Stimulated activated CD4-positive, alpha-beta T cell treated with anti-CD3 and anti-CD28 coated beads, Interleukin-1b, Interleukin-23, amount 100 ng/mL, for 24 hours (primary cell): ENCODE results near the gene ADAD2.
"Not testable (repeated sequence)": the region's sequence is repeated elsewhere in the genome, so short reads cannot be mapped to it uniquely, and the experiment has no call there.

Source experiments
- DNase-seq, 4 experiments: peaks; one replicate each; pipeline ENCODE4 v3.0.0-alpha.2; 2020; ENCODE audit warnings: low read depth in 4 of 4, low spot score in 1 of 4

ADAD2 gene

DNA sequence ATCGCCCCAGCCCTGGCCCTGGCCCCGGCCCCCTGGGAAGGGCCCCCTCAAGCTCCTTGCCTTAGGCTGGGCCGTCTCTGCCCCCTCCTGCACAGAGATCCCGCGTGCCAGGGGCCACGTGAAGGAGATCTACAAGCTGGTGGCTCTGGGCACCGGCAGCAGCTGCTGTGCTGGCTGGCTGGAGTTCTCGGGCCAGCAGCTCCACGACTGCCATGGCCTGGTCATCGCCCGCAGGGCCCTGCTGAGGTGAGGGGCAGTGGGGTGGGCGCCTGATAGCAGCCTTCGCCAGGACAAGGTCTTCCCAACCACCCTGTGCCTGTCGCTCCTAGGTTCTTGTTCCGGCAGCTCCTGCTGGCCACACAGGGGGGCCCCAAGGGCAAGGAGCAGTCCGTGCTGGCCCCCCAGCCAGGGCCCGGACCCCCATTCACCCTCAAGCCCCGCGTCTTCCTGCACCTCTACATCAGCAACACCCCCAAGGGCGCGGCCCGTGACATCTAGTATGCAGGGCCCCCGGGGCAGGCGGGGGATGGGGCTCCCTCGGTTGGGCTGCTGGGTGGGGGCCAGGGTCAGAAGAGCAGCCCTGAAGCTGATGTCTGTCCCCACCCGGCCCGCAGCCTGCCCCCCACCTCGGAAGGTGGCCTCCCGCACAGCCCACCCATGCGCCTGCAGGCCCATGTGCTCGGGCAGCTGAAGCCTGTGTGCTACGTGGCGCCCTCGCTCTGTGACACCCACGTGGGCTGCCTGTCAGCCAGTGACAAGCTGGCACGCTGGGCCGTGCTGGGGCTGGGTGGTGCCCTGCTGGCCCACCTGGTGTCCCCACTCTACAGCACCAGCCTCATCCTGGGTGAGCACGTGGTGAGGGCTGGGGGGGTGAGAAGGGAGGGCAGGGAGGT is 4.5 kb downstream of the ADAD2 start:
- DNase-seq: no peak

DNA sequence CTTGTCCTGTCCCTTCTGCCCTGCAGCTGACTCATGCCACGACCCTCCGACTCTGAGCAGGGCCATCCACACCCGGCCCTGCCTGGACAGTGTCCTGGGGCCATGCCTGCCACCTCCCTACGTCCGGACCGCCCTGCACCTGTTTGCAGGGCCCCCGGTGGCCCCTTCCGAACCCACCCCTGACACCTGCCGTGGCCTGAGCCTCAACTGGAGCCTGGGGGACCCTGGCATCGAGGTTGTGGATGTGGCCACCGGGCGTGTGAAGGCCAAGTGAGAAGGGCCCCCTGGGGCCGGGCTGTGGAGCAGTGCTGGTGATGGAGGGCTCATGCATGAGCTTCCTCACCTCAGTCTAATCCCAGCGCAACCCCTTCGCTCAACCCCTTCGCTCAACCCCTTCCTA is 5.1 kb downstream of the ADAD2 start:
- DNase-seq: no peak

DNA sequence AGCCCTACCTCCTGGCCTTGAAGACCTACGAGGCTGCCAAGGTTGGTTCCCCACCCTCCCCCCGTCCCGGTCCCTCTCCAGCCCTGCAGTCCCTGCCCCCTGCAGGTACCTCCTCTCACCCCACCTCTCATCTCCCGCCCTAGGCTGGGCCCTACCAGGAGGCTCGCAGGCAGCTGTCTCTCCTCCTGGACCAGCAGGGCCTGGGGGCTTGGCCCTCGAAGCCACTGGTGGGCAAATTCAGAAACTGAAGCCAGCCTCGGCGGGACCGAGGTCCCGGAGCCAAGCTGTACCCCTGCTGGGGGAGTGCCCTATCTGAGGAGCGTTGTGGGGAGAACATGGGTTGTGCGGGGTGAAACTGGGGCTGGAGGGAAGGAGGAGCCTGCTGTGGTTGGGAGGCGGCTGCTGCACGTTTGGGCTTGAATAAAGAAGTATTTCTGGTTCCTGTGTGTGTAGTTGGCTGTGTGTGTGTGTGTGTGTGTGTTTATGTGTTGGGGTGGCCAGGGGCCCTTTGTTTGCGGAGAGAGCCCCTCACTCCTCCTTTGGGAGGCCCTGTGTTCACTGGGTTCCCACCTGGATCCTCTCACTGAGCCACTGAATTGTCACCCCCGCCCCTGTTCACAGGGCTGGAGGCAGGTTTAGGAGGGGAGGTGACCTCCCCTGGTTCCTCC is 5.9 kb downstream of the ADAD2 start:
- no peak for DNase-seq

DNA sequence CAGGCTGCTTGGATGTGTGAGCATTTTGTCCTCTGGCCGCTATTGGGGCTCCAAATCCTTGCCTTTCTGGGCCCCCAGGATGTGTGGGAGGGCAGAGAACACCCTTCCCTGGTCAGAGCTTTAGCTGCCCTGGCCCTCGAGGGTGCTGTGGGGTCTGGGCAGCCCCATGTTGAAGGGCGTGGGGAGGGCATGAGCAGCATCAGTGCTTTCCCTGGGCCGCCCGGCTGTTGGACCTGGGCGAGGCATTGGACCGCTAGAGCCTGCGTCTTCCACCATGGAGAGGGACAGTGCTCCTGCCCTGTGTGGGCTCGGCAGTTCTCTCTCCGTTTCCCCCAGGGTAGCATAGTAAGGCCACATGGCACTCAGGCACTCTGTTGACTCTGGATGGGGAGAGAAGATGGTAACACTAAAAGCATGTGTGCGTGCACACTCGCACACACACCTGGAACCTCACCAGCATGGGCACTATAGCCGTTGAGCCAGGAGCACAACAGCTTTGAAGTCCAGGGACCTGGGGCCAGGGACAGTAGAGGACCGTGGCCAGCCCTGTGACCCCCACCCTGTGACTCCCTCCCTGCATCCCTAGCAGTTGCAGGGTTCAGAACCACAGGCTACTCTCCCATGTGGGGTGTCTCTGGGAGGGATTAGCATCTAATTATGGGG is 6.6 kb downstream of the ADAD2 start:
- no peak for DNase-seq

DNA sequence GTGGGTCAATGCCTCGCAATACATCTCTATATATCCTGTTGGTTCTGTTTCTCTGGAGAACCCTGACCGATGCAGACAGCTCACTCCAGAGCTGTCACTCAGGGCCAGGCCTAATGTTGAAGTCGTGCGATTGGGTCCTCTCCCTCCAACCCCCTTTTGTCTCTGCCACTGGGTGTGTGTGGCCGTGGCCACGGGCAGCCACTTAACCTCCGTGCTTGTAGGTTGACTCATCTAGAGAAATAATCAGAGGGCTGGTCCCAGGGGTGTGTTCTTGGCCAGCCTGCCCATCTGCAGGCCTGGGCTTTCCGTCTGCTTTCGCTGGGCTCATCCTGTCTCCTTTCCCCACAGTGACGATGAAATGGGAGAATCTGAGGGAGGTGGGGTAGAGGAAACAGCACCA is 7.4 kb downstream of the ADAD2 start:
- DNase-seq: no peak

DNA sequence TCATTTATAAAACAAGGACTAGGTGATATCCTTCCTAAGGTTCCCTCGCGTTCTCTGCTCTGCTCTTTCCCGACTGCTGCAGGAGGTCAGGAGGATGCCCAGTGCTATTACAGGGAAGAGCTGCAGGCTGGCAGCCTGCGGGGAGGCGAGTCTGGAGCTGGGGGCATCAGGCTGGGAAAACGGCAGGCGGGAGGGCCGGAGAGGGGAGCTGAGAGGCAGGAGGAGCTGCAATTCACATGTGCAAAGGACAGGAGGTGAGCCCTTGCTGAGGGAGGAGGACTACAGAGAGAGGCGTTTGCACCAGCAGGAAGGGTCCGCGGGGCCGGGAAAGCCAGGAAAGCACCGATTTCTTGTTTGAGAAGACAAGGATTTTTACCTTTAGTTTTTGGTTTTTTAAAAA is 8.1 kb downstream of the ADAD2 start:
- no peak for DNase-seq

DNA sequence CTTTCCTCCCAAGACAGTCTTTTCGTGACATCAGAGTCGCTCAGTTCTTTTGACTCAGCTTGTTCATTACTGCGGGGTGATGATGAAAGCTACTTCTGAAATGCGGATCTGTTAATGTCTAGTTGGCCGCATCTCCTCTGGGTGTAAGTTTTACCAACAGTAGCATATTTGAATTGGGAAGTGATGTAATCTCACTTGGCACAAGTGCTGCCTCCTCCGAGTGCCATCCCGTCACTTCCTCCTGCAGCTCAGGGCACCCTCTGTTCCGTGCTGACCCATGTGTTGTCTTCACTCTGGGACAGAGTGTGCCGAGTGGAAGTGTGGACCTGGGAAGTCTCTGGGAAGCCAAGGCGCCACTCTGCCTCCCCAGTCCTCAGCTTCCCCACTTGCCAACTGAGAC is 8.9 kb downstream of the ADAD2 start:
- no peak for DNase-seq

DNA sequence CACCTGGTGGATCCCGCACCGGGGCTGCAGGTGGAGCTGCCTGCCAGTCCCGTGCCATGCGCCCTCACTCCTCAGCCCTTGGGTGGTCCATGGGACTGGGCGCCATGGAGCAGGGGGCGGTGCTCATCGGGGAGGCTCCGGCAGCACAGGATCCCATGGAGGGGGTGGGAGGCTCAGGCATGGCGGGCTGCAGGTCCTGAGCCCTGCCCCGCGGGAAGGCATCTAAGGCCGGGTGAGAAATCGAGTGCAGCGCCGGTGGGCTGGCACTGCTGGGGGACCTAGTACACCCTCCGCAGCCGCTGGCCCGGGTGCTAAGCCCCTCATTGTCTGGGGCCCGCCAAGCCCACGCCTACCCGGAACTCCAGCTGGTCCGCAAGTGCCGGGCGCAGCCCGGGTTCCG is 13.6 kb downstream of the ADAD2 start:
- DNase-seq: not testable (repeated sequence)

DNA sequence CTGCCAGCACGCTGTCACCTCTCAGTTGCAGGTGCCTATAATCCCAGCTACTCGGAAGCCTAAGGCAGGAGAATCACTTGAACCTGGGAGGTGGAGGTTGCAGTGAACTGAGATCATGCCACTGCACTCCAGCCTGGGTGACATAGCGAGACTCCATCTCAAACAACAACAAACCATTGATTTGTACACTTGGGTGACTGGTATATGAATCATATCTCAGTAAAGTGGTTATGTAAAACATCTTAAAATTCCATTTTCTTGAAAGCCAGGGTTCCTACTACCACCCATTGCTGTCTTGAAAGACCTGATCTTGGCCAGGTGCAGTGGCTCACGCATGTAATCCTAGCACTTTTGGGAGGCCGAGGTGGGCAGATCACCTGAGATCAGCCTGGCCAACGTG is 14.2 kb downstream of the ADAD2 start:
- DNase-seq: not testable (repeated sequence)

DNA sequence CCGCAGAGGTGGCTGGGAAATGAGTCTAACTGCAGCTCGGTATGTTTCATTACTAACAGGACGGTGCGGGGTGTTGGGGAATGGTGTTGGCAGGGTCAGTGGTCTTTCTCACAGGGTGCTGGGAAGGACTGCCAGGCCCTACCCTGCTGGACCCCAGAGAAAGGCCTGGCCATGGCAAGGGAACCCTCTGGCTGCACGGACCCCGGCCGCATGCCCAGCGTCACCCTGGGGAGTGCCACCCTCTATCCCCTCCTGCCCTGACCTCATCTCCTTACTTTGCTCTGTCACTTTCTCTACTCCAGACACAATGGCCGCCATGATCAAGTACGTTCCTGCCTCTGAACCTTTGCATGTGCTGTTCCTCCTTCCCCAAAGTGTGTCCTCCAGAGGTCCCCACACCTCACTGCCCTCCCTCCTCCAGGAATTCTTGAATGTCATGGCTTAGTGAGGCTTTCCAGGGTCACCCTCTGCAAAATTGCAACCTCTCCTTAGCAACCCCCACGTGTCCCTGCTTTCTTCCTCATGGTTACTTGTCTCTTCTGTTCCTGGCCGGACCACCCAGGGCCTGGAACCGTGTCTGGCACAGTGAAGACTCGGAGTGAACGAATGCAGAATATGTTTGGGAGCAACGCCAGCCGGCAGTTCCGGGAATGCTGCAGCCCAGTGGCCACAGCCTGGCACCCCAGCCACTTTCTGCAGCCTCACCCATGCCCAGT is 15.2 kb downstream of the ADAD2 start:
- no peak for DNase-seq

DNA sequence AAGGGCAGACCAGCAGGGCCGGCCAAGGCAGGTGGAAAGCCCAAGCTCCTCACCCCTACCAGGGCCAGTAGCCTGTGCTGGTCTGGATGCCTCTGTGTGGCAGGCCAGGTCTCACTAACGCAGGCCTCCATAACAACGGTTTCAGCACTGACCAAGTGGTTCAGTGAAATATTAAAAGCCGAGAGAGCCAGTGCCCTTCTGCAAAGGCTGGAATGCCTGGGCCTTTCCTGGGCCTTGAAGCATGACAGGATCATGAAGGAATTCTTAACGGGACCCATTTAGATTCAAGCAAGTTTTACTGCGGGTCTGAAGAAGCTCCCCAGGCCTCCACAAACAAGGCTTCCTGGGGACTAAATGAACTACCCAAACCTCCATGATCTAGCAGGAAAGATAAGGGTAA is 16.3 kb downstream of the ADAD2 start:
- DNase-seq: no peak

DNA sequence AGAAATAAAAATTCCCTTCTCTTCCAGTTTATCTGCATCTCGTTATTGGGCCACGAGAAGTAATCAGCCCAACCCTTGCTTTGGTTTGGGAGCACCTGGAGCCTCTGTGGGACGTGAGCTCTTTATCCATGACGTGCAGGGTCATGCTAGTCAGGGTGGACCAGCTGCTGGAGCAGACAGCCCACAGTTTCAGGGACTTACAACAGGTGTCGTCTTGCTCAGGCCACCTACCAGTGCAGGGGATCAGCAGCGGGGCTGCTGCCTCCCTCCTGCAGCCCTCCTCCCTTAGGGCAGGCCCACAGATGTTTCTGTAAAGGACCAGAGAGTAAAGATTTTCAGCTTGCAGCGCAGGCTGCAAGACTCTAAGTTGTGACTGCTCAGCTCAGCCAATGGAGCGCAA is 16.9 kb downstream of the ADAD2 start:
- DNase-seq: no peak

DNA sequence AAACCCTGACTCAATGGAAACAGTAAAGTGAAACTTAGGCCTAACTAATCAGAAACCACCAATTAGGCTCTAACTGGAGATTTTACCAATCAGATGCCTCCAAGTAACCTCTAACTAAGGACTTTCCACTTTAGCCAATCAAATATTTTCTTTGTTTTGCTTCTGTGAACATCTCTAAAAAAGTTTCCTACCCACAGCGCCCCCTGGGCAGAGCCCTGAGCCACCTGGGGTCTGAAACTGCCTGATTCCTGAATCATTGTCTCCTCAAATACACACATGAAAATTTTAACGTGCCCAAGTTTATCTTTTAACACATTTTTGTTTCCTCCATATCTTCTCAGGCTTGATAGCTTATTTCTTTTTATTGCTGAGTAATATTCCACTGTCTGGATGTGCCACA is 19.0 kb downstream of the ADAD2 start:
- DNase-seq: no peak

DNA sequence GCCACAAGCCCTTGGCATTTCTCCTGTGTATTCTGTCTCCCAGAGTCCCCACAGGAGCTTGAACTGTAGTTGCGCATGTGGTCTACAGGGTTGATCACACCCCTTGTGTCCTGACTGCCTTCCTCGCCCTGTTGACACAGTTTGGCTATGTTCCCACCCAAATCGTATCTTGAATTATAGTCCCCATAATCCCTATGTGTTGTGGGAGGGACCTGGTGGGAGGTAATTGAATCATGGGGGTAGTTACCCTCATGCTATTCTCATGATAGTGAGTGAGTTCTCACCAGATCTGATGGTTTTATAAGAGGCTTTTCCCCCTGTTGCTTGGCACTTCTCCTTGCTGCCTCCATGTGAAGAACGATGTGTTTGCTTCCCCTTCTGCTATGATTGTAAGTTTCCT is 21.2 kb downstream of the ADAD2 start:
- DNase-seq: no peak

DNA sequence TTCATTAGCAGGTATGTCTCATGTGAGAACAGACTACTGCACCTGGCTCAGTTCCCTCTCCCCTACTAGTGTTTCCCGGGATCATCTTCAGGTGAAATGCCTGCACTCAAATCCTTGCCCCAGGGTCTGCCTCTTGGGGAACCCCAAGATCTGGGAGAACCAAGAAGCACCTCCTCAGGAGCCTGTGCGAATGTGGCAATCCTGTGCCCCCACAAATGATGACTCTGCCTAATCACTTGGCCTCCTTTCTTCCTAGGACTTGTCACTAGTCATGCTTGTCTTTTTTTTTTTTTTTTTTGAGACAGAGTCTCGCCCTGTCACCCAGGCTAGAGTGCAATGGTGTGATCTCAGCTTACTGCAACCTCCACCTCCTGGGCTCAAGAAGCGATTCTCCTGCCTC is 21.7 kb downstream of the ADAD2 start:
- DNase-seq: no peak

DNA sequence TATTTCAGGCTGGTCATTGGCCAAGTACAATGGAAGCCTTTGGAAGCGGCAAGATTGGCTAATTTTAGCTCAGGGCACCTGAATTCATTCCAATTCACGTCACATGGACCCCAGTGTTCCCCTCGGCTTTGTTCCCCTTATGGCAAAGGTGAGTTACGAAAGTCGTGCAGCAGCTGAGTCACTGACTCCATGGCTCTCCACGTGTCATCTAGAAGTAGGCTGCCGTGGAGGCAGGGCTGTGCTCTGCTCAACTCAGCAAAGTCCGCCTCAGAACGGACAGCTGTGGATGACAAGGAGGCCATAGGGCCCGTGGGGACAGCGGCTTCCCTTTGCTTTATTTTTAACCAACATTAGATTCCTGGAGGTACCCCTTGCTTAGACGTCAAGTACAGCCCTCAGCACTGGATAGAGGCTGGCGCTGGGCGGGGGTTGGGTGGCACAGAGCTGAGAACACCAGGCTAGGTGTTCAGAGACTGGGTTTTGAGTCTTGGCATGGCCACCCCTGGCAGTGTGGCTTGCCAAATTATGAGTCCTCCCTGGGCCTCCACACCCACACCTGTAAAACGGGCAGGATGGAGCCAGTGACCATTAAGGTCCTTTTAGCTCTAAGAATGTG is 23.6 kb downstream of the ADAD2 start:
- DNase-seq: no peak

DNA sequence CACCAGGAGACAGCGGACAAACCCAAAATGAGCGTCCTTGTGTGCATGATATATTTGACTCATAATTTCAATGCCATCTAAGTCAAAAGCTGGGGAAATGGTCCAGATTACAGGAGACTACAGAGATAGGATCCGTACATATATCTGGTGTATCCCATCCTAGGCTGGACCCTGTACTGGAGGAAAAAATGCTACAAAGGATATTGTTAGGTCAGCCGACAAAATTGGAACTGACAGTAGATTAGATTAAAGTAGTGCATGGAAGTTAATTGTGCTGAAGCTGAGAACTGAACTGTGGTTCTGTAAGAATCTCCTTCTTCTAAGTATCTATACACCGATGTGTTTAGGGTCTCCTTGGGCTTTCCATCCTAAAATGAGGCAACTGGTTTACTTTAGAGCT is 24.6 kb downstream of the ADAD2 start:
- no peak for DNase-seq

DNA sequence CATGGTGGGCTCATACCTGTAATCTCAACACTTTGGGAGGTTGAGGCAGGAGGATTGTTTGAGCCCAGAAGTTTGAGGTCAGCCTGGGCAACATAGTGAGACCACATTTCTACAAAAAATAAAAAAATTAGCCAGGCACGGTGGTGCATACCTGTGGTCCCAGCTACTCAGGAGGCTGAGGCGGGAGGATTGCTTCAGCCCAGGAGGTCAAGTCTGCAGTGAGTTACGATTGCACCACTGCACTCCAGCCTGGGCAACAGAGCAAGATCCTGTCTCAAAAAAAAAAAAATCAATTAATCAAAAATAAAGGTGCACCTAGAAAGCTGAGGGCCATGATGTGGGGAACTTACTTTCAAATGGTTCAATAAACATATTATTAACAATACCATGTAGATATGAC is 25.2 kb downstream of the ADAD2 start:
- DNase-seq: not testable (repeated sequence)

DNA sequence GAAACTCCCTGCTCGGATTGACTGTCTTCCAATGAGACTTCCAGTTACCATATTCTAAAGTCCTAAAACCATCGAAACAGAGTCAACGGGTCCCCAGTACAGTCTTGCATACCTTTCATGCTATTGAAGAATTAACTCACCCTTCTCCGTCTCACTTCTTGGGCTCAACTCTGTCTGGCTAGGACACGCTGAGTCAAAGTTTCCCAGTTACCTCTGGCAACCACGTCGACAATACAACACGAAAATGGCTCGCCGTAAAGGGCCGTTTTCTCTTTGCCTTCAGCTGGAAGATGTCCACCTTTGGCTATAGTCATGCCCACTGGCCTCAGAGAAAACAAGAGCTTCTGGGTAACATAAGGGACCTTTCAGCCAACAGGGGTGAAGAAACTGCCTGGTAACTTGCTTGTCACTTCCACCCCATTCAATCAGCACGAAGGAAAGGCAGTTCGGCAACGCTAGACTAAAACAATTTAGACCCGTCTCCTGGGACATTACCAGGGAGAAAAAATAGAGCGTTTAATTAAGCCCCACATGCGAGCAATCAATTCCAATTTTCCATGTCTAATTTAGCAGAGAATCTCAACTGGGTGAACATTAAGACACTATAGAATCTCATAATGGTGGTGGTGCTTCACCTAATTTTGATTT is 27.3 kb downstream of the ADAD2 start:
- DNase-seq: no peak

DNA sequence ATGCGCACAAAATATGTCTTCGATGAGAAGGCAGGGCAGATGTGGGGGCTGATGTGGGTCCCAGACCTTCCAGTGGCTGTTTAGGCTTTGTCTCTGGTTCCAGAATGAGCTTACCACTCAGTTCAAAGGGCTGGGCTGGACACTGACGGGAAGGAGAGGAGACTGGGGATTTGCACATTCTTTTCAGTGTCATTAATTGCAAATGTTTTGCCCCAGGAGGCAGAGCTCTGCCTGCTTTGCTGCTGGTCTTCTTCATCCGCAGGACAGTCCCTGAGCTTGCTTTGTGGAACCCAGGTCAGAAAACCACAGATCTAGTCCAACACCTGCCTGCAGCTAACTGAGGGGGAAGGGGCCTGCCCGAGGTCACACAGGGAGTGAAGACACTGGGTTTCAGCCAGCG is 28.0 kb downstream of the ADAD2 start:
- DNase-seq: no peak

DNA sequence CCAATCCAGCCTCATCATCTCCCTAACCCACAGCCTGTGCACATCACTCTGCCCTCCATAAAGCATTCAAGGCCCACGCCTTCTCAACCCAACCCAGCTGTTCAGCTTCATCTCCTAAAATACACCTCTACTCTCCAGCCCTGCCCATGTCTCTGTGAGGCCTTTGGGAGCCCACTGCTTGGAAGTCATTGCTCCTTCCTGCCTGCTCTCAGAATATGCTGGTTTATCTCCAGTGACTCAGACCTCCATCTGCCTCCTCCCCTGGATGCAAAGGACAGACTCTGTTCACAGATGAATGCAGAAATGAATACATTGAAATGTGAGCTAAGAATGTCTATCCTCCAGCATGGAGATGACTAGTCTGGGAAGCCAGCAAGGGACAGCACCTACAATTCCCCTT is 29.9 kb downstream of the ADAD2 start:
- no peak for DNase-seq
